HEK293T (cell line): Measurements from ENCODE around the gene PTPN7.

Experiments
- ARNT ChIP-seq: fragments of 450-650 bp; IDR thresholded peaks from 2 replicates; pipeline ENCODE4 v1.6.1; 2017; ENCODE audit warnings: mild to moderate bottlenecking
- BHLHE40 ChIP-seq: fragments of 450-650 bp; IDR thresholded peaks from 2 replicates; pipeline ENCODE4 v1.6.1; 2016; ENCODE audit warnings: mild to moderate bottlenecking, moderate library complexity, borderline replicate concordance
- FOXK2 ChIP-seq: fragments of 450-650 bp; IDR thresholded peaks from 2 replicates; pipeline ENCODE4 v1.6.1; 2016; ENCODE audit warnings: mild to moderate bottlenecking
- FOXM1 ChIP-seq: fragments of 450-650 bp; IDR thresholded peaks from 2 replicates; pipeline ENCODE4 v1.6.1; 2017; ENCODE audit warnings: mild to moderate bottlenecking, borderline replicate concordance
- SP1 ChIP-seq: fragments of 450-650 bp; IDR thresholded peaks from 2 replicates; pipeline ENCODE4 v1.6.1; 2017
- SUZ12 ChIP-seq: fragments of 450-650 bp; IDR thresholded peaks from 2 replicates; pipeline ENCODE4 v1.6.1; 2016; ENCODE audit warnings: mild to moderate bottlenecking
- TARDBP ChIP-seq: fragments of 450-650 bp; IDR thresholded peaks from 2 replicates; pipeline ENCODE4 v1.6.1; 2016
- ZNF384 ChIP-seq: fragments of 450-650 bp; IDR thresholded peaks from 2 replicates; pipeline ENCODE4 v1.6.1; 2016

GRCh38 chr1:202186327-202186726 lies 25.9 kb upstream of the PTPN7 start:
- TF ChIP-seq FOXK2 (no peak), BHLHE40 (no peak), ARNT (no peak), SP1 (no peak), FOXM1 (no peak), SUZ12 (no peak), TARDBP (no peak), ZNF384 (no peak)
